ENCODE data around the gene PRKAR2B. TPM values are rescaled to one million over a fixed set of nuclear protein-coding genes. Genes with fewer than 3 reads are reported as not detected.

Gene PRKAR2B
- total and polyA plus RNA-seq, 4 donors: 0.88 to 41.8 (median 1.6) TPM

- Histone ChIP-seq H3K9me3 (ENCODE audit: control insufficient read depth in 4 of 4, low read length in 3 of 4) (peaks cover 0 to 2% (median 0%) of the 10 kb centered on the region in 4 donors), H3K36me3 (ENCODE audit: control insufficient read depth in 4 of 4, insufficient read depth in 3 of 4, low read depth in 1 of 4, low read length in 3 of 4) (no peaks in the 10 kb centered on the region), H3K4me1 (ENCODE audit: control insufficient read depth in 4 of 4, insufficient read depth in 4 of 4, low read length in 3 of 4) (no peaks in the 10 kb centered on the region), H3K4me3 (ENCODE audit: low read depth in 1 of 3, low read length in 3 of 3) (no peak overlapping the region), H3K27ac (ENCODE audit: low read depth in 1 of 2, low read length in 2 of 2) (no peak overlapping the region), H3K27me3 (ENCODE audit: control insufficient read depth in 4 of 4, insufficient read depth in 4 of 4, low read length in 3 of 4) (no peaks in the 10 kb centered on the region), H3K9ac (ENCODE audit: low read depth in 1 of 2, low read length in 2 of 2) (no peak overlapping the region)
- DNase-seq (ENCODE audit: low spot score): no peak
- no peak for TF ChIP-seq REST (IDR thresholded peaks at IDR 0.05)
- TF ChIP-seq EGR1 (IDR thresholded peaks at IDR 0.05; ENCODE audit: low read depth in 2 of 2): no peak
- TF ChIP-seq TAF1 (conservative IDR thresholded peaks at IDR 0.05): no peak
- no peak for TF ChIP-seq FOXA1 (IDR thresholded peaks at IDR 0.05)
- TF ChIP-seq HNF4G (IDR thresholded peaks at IDR 0.05): no peak
- no peak for TF ChIP-seq HNF4A (conservative IDR thresholded peaks at IDR 0.05)
Measured at GRCh38 chr7:107035446-107035845, 9.1 kb upstream of the PRKAR2B start.

- TF ChIP-seq YY1 (IDR thresholded peaks at IDR 0.05): no peak
- no peak for TF ChIP-seq FOXA1 (IDR thresholded peaks at IDR 0.05)
- no peak for TF ChIP-seq REST (IDR thresholded peaks at IDR 0.05)
- TF ChIP-seq HNF4A (conservative IDR thresholded peaks at IDR 0.05): no peak
- no peak for TF ChIP-seq RAD21 (IDR thresholded peaks at IDR 0.05)
- TF ChIP-seq JUND (IDR thresholded peaks at IDR 0.05): no peak
- TF ChIP-seq CTCF (IDR thresholded peaks at IDR 0.05; ENCODE audit: low read depth, low read length, missing input control): no peak
- TF ChIP-seq SP1 (IDR thresholded peaks at IDR 0.05): no peak
- TF ChIP-seq ATF3 (IDR thresholded peaks at IDR 0.05): no peak
- no peak for TF ChIP-seq EGR1 (IDR thresholded peaks at IDR 0.05; ENCODE audit: low read depth in 2 of 2)
- no peak for TF ChIP-seq FOXA2 (IDR thresholded peaks at IDR 0.05)
- no peak for TF ChIP-seq ZBTB33 (IDR thresholded peaks at IDR 0.05)
- no peak for TF ChIP-seq RXRA (IDR thresholded peaks at IDR 0.05)
- no peak for TF ChIP-seq GABPA (IDR thresholded peaks at IDR 0.05 in 1 of 2, conservative IDR thresholded peaks at IDR 0.05 in 1 of 2)
- TF ChIP-seq, protein P1, sequence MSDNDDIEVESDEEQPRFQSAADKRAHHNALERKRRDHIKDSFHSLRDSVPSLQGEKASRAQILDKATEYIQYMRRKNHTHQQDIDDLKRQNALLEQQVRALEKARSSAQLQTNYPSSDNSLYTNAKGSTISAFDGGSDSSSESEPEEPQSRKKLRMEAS (IDR thresholded peaks at IDR 0.05): no peak
- no peak for TF ChIP-seq HNF4G (IDR thresholded peaks at IDR 0.05)
- no peak for TF ChIP-seq NR2F2 (IDR thresholded peaks at IDR 0.05)
- H3K4me3 ChIP-seq (ENCODE audit: low read depth in 1 of 3, low read length in 3 of 3): no peak overlapping the region
- H3K27me3 ChIP-seq (ENCODE audit: control insufficient read depth in 4 of 4, insufficient read depth in 4 of 4, low read length in 3 of 4): no peaks in the 10 kb centered on the region
- no peak overlapping the region for H3K9ac ChIP-seq (ENCODE audit: low read depth in 1 of 2, low read length in 2 of 2)
- H3K9me3 ChIP-seq (ENCODE audit: control insufficient read depth in 4 of 4, low read length in 3 of 4): peaks cover 0 to 2% (median 0%) of the 10 kb centered on the region in 4 donors
- 79% methylated on average over 4 of the region's 4 CpGs for WGBS
- DNase-seq (ENCODE audit: low spot score): no peak
- no peaks in the 10 kb centered on the region for H3K4me1 ChIP-seq (ENCODE audit: control insufficient read depth in 4 of 4, insufficient read depth in 4 of 4, low read length in 3 of 4)
- no peak overlapping the region for H3K27ac ChIP-seq (ENCODE audit: low read depth in 1 of 2, low read length in 2 of 2)
- no peaks in the 10 kb centered on the region for H3K36me3 ChIP-seq (ENCODE audit: control insufficient read depth in 4 of 4, insufficient read depth in 3 of 4, low read depth in 1 of 4, low read length in 3 of 4)
Measured at GRCh38 chr7:107036535-107036934, 8.0 kb upstream of the PRKAR2B start.
